CD8-positive, alpha-beta memory T cell (primary cell): Measurements from ENCODE around the gene CASTOR2. TPM values are rescaled to one million over a fixed set of nuclear protein-coding genes. Genes with fewer than 3 reads are reported as not detected.
A peak's percentile ranks its signal among the peaks of the same experiment; 100 is the strongest.
"Not testable (repeated sequence)": the region's sequence is repeated elsewhere in the genome, so short reads cannot be mapped to it uniquely, and the experiment has no call there.

Source experiments
- CTCF ChIA-PET: fragments of 350-600 bp; sonication (Branson Sonifier 250); formaldehyde crosslinking; loops from one replicate; lab custom pipeline; 2021; ENCODE audit warnings: antibody characterized with exemption; lab: Charles Lee
- POLR2A ChIA-PET: fragments of 350-600 bp; sonication (Branson Sonifier 250); formaldehyde crosslinking; loops from one replicate; lab custom pipeline; 2021; ENCODE audit warnings: antibody characterized with exemption; lab: Charles Lee
- DNase-seq, 5 donors: peaks; one replicate each; pipeline versions ENCODE4 v3.0.0 to v3.0.0-alpha.2; 2020 to 2022; ENCODE audit warnings: mixed read lengths in 1 of 5
- H3K27ac ChIP-seq: one replicate; pipeline ENCODE4 v1.7.0; 2013; ENCODE audit warnings: low read depth, mild to moderate bottlenecking, low read length, moderate library complexity
- H3K27me3 ChIP-seq: 2 replicates; pipeline ENCODE4 v1.7.0; 2013; ENCODE audit warnings: low read length, mild to moderate bottlenecking; ENCODE audit not compliant: insufficient read depth, poor library complexity, severe bottlenecking
- H3K36me3 ChIP-seq: 2 replicates; pipeline ENCODE4 v1.7.0; 2013; ENCODE audit warnings: mild to moderate bottlenecking, low read length, moderate library complexity; ENCODE audit not compliant: insufficient read depth
- H3K4me1 ChIP-seq: 2 replicates; pipeline ENCODE4 v1.7.0; 2013; ENCODE audit warnings: mild to moderate bottlenecking, low read length, moderate library complexity; ENCODE audit not compliant: insufficient read depth
- H3K4me3 ChIP-seq: 2 replicates; pipeline ENCODE4 v1.7.0; 2013; ENCODE audit warnings: mild to moderate bottlenecking, low read length
- H3K9me3 ChIP-seq: 2 replicates; pipeline ENCODE4 v1.7.0; 2013; ENCODE audit warnings: mild to moderate bottlenecking, low read length
- H3K27ac Mint-ChIP-seq, 8 donors: one replicate each; pipeline ENCODE4 v1.8.0; 2020 to 2021; ENCODE audit warnings: mixed read lengths in 8 of 8, mild to moderate bottlenecking in 6 of 8, inconsistent platforms in 3 of 8, moderate library complexity in 3 of 8
- H3K27me3 Mint-ChIP-seq, 2 donors: one replicate each; pipeline ENCODE4 v1.8.0; 2020 to 2021; ENCODE audit warnings: mixed read lengths in 2 of 2, mild to moderate bottlenecking in 1 of 2, moderate library complexity in 1 of 2
- H3K36me3 Mint-ChIP-seq, 3 donors: one replicate each; pipeline ENCODE4 v1.8.0; 2020 to 2021; ENCODE audit warnings: mixed read lengths in 3 of 3, inconsistent platforms in 1 of 3, mild to moderate bottlenecking in 1 of 3
- H3K4me1 Mint-ChIP-seq, 3 donors: one replicate each; pipeline ENCODE4 v1.8.0; 2020 to 2021; ENCODE audit warnings: mixed read lengths in 3 of 3, inconsistent platforms in 1 of 3, mild to moderate bottlenecking in 1 of 3
- H3K4me3 Mint-ChIP-seq, 7 donors: one replicate each; pipeline ENCODE4 v1.8.0; 2020 to 2021; ENCODE audit warnings: mixed read lengths in 7 of 7, mild to moderate bottlenecking in 6 of 7, moderate library complexity in 4 of 7, inconsistent platforms in 2 of 7
- H3K9me3 Mint-ChIP-seq, 5 donors: one replicate each; pipeline ENCODE4 v1.8.0; 2020 to 2022; ENCODE audit warnings: mixed read lengths in 5 of 5, mild to moderate bottlenecking in 3 of 5, moderate library complexity in 2 of 5, inconsistent platforms in 1 of 5
- polyA plus RNA-seq: library from polyadenylated mRNA; unstranded; fragments of 300-500 nt; fragmentation: Illumina TruSeq; gene quantifications from one replicate; pipeline ENCODE4 v1.2.3, GENCODE V29; 2021
- total RNA-seq, 2 experiments: library from RNA; stranded (reverse); gene quantifications; one replicate each; pipeline ENCODE4 v1.2.3, GENCODE V29; 2021

CASTOR2 gene
- total and polyA plus RNA-seq, 3 experiments from 2014 or later, result 0.69 to 6.8 (median 6.3) TPM

DNA sequence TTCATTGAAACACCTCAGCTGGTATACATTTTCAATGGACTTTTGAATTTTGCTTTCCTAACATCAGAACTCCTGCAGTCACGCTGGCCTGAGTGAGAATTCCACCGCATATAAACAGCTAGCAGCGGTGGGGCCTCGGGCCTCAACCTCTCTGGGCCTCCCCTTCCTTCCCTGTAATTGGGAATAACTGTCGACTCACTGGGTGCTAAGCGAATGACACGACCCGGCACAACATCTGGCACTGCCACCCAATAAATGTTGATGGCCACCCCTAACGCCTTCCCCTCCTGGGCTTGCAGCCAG, 108.4 kb downstream of the CASTOR2 start:
- no peaks in the 10 kb centered on the region for H3K9me3 Mint-ChIP-seq

DNA sequence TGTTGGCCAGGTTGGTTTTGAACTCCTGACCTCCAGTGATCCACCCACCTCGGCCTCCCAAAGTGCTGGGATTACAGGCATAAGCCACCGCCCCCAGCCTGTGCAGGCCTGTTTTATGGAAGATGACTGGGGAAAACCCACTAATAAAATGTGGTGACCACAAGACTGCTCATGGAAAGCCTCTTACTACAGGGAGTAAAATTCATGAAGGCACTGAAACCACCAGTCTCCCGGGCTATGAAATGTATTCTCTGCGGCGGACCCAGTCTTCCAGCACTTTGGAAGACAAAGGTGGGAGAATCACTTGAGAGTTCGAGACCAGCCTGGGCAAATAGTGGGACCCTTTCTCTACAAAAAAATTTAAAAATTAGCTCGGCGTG, 109.7 kb downstream of the CASTOR2 start:
- H3K36me3 ChIP-seq, POLR2A ChIA-PET, H3K9me3 Mint-ChIP-seq, H3K27me3 Mint-ChIP-seq, DNase-seq, H3K9me3 ChIP-seq, H3K4me1 ChIP-seq, H3K27me3 ChIP-seq, CTCF ChIA-PET: not testable (repeated sequence)
- Mint-ChIP-seq H3K27ac (peak overlapping the region; percentile 93 to 99 (median 95)), H3K36me3 (peaks cover 0 to 21% (median 3%) of the 10 kb centered on the region in 3 donors), H3K4me3 (peak overlapping the region; percentile 91 to 95 (median 92)), H3K4me1 (peaks cover 11 to 18% (median 12%) of the 10 kb centered on the region in 3 donors)
- H3K4me3 ChIP-seq, result peak overlapping the region; percentile 74
- peak overlapping the region; percentile 81 for H3K27ac ChIP-seq

More for the DNA sequence above, 108.4 kb downstream of the CASTOR2 start:
- Histone ChIP-seq H3K4me1 (peaks cover 9% of the 10 kb centered on the region), H3K4me3 (peak overlapping the region; percentile 74), H3K9me3 (no peaks in the 10 kb centered on the region), H3K36me3 (peaks cover 4% of the 10 kb centered on the region), H3K27ac (peak overlapping the region; percentile 81), H3K27me3 (no peaks in the 10 kb centered on the region)
- POLR2A ChIA-PET, result interaction anchor here (0.6 kb wide), 1 partner anchor 1510 kb away, joined by 3 read pairs; no protein-coding TSS in a partner anchor
- Mint-ChIP-seq H3K27ac (peak overlapping the region; percentile 89 to 99 (median 96)), H3K4me1 (peaks cover 11 to 18% (median 12%) of the 10 kb centered on the region in 3 donors), H3K4me3 (peak overlapping the region; percentile 90 to 95 (median 92)), H3K27me3 (no peaks in the 10 kb centered on the region), H3K36me3 (peaks cover 0 to 30% (median 3%) of the 10 kb centered on the region in 3 donors)
- CTCF ChIA-PET, result no interaction called here
- no peak for DNase-seq

Other genes starting within 250 kb of the CASTOR2 start
- under 1 TPM; 0.27 to 0.92 TPM for gene NCF1, start 190.7 kb upstream of the CASTOR2 start, total RNA-seq
- 7.7 TPM for gene NCF1, start 190.7 kb upstream of the CASTOR2 start, polyA plus RNA-seq
- 1 to 10 TPM; 6.1 to 8.0 TPM for gene GTF2IRD2, start 113.1 kb upstream of the CASTOR2 start, total RNA-seq
- gene GTF2IRD2, start 113.1 kb upstream of the CASTOR2 start, polyA plus RNA-seq, result 16.5 TPM
- 10 to 100 TPM; 80.1 to 80.2 TPM for gene RCC1L, start 109.1 kb downstream of the CASTOR2 start, total RNA-seq
- 37.2 TPM for gene RCC1L, start 109.1 kb downstream of the CASTOR2 start, polyA plus RNA-seq
- 10 to 100 TPM; 18.0 to 18.7 TPM for gene GTF2IRD2B, start 127.9 kb downstream of the CASTOR2 start, total RNA-seq
- 42.6 TPM for gene GTF2IRD2B, start 127.9 kb downstream of the CASTOR2 start, polyA plus RNA-seq